T-cell (primary cell): ENCODE data around the gene PCDHB4. TPM values are rescaled to one million over a fixed set of nuclear protein-coding genes. Genes with fewer than 3 reads are reported as not detected.
"Not testable (repeated sequence)": the region's sequence is repeated elsewhere in the genome, so short reads cannot be mapped to it uniquely, and the experiment has no call there.

Experiments
- ATAC-seq, 4 experiments: fragments of 200-7000 bp in 3 of 4; fragments of 150-1000 bp in 1 of 4; cut with Tn5 transposase; replicated peaks in 1 of 4; 1 replicate in 3 of 4; 2 replicates in 1 of 4; pipeline ENCODE4 v1.10.0; 2021; ENCODE audit warnings: moderate library complexity in 3 of 4, mild to moderate bottlenecking in 2 of 4, moderate number of reproducible peaks in 1 of 4
- CTCF ChIA-PET, 2 donors: fragments of 300-600 bp; sonication (Branson Sonifier 250); formaldehyde crosslinking; loops; one replicate each; lab custom pipeline; 2022; ENCODE audit warnings: antibody characterized with exemption in 2 of 2; lab: Charles Lee
- POLR2A ChIA-PET, 2 donors: fragments of 300-600 bp; sonication (Branson Sonifier 250); formaldehyde crosslinking; loops; one replicate each; lab custom pipeline; 2022; ENCODE audit warnings: antibody characterized with exemption in 2 of 2; lab: Charles Lee
- DNase-seq, 35 experiments: peaks; one replicate each; pipeline versions ENCODE4 v3.0.0 to v3.0.0-alpha.2; 2013 to 2023
- H3K27ac ChIP-seq: one replicate; pipeline ENCODE4 v1.5.1; 2013; ENCODE audit warnings: low read length
- H3K27me3 ChIP-seq, 2 experiments: replicated peaks in 1 of 2; 1 replicate in 1 of 2; 2 replicates in 1 of 2; pipeline versions ENCODE4 v1.6.1 to v1.7.0; 2013; ENCODE audit warnings: low read length in 1 of 2, mixed read lengths in 1 of 2; ENCODE audit not compliant: control insufficient read depth in 2 of 2, insufficient read depth in 2 of 2; ENCODE audit errors: extremely low read depth in 1 of 2
- H3K36me3 ChIP-seq, 2 donors: 1 replicate in 1 of 2; 2 replicates in 1 of 2; pipeline versions ENCODE4 v1.6.1 to v1.7.0; 2013; ENCODE audit warnings: low read length in 1 of 2; ENCODE audit not compliant: control insufficient read depth in 2 of 2, insufficient read depth in 1 of 2; ENCODE audit errors: extremely low read depth in 1 of 2
- H3K4me1 ChIP-seq, 2 experiments: 1 replicate in 1 of 2; 2 replicates in 1 of 2; pipeline versions ENCODE4 v1.6.1 to v1.7.0; 2013; ENCODE audit warnings: low read length in 2 of 2, mixed read lengths in 1 of 2; ENCODE audit not compliant: insufficient read depth in 2 of 2, control insufficient read depth in 1 of 2; ENCODE audit errors: extremely low read depth in 1 of 2
- H3K4me3 ChIP-seq, 2 donors: 1 replicate in 1 of 2; 2 replicates in 1 of 2; pipeline versions ENCODE4 v1.5.1 to v1.7.0; 2013; ENCODE audit warnings: mild to moderate bottlenecking in 2 of 2, low read length in 1 of 2, moderate library complexity in 1 of 2; ENCODE audit not compliant: control insufficient read depth in 1 of 2; ENCODE audit errors: extremely low read depth in 1 of 2
- H3K9me3 ChIP-seq: 2 replicates; pipeline ENCODE4 v1.7.0; 2013
- H3K27ac Mint-ChIP-seq, 2 donors: one replicate each; pipeline ENCODE4 v1.8.0; 2020 to 2021; ENCODE audit warnings: mild to moderate bottlenecking in 2 of 2, mixed read lengths in 2 of 2
- H3K27me3 Mint-ChIP-seq, 2 donors: one replicate each; pipeline ENCODE4 v1.8.0; 2021 to 2022; ENCODE audit warnings: mixed read lengths in 2 of 2
- H3K36me3 Mint-ChIP-seq: one replicate; pipeline ENCODE4 v1.8.0; 2021; ENCODE audit warnings: mixed read lengths
- H3K4me1 Mint-ChIP-seq, 3 donors: one replicate each; pipeline ENCODE4 v1.8.0; 2020 to 2022; ENCODE audit warnings: mixed read lengths in 3 of 3, mild to moderate bottlenecking in 1 of 3
- H3K4me3 Mint-ChIP-seq, 3 donors: one replicate each; pipeline ENCODE4 v1.8.0; 2020 to 2022; ENCODE audit warnings: mild to moderate bottlenecking in 3 of 3, mixed read lengths in 3 of 3, moderate library complexity in 3 of 3
- H3K9me3 Mint-ChIP-seq, 3 donors: one replicate each; pipeline ENCODE4 v1.8.0; 2020 to 2022; ENCODE audit warnings: mixed read lengths in 3 of 3
- WGBS: methylation state at CpG from one replicate; pipeline ENCODE4 v1.1.5; 2013; ENCODE audit warnings: missing lambda C conversion rate; ENCODE audit not compliant: insufficient coverage; 5-methylcytosine and 5-hydroxymethylcytosine counted together
- total RNA-seq, 35 experiments: library from RNA in 6 of 35; stranded (reverse) in 6 of 35; fragments of 120-200 nt in 1 of 35; gene quantifications; one replicate each; pipeline versions ENCODE4 v1.2.1 to v1.2.4 and lab custom pipeline; 2013 to 2026

Gene PCDHB4
- total RNA-seq, 5 donors from 2014 or later (not counting 1 experiment from before 2014, with no cell fraction given) = not detected

GRCh38 chr5:141174291-141175104 is 52.9 kb downstream of the PCDHB4 start:
- peaks cover 26 to 27% of the 10 kb centered on the region in 2 donors for H3K27me3 Mint-ChIP-seq
- 49% methylated on average over 50 of the region's 79 CpGs for WGBS
- H3K4me3 Mint-ChIP-seq, H3K9me3 Mint-ChIP-seq, H3K36me3 Mint-ChIP-seq, H3K36me3 ChIP-seq, ATAC-seq, H3K27ac ChIP-seq, H3K4me1 Mint-ChIP-seq, CTCF ChIA-PET, H3K27ac Mint-ChIP-seq, H3K4me1 ChIP-seq, H3K4me3 ChIP-seq, POLR2A ChIA-PET, H3K9me3 ChIP-seq, DNase-seq: not testable (repeated sequence)
- H3K27me3 ChIP-seq = peaks cover 0 to 19% of the 10 kb centered on the region in 2 experiments

Other genes starting within 250 kb of the PCDHB4 start
- not detected for gene PCDHA12, start 246.5 kb upstream of the PCDHB4 start, total RNA-seq
- not detected for gene PCDHA13, start 239.7 kb upstream of the PCDHB4 start, total RNA-seq
- gene PCDHAC1, start 195.5 kb upstream of the PCDHB4 start, total RNA-seq = under 1 TPM in 1 of 5 donors, not detected in 4; 0.06 TPM
- gene PCDHAC2, start 155.3 kb upstream of the PCDHB4 start, total RNA-seq = under 1 TPM in 1 of 5 donors, not detected in 4; 0.03 TPM
- gene PCDHB1, start 70.4 kb upstream of the PCDHB4 start, total RNA-seq = not detected
- gene PCDHB2, start 27.2 kb upstream of the PCDHB4 start, total RNA-seq = 1 to 10 TPM in 1 of 5 donors, under 1 TPM in 1, not detected in 3; 0.09 to 1.4 TPM
- 1 to 10 TPM in 1 of 5 donors, not detected in 4; 1.2 TPM for gene PCDHB3, start 21.3 kb upstream of the PCDHB4 start, total RNA-seq
- under 1 TPM in 3 of 5 donors, not detected in 2; 0.09 to 0.32 (median 0.30) TPM for gene PCDHB5, start 13.4 kb downstream of the PCDHB4 start, total RNA-seq
- not detected for gene PCDHB6, start 28.2 kb downstream of the PCDHB4 start, total RNA-seq
- gene PCDHB7, start 50.8 kb downstream of the PCDHB4 start, total RNA-seq = not detected
- gene PCDHB8, start 56.0 kb downstream of the PCDHB4 start, total RNA-seq = not detected
- gene PCDHB16, start 60.6 kb downstream of the PCDHB4 start, total RNA-seq = not detected
- gene PCDHB9, start 65.3 kb downstream of the PCDHB4 start, total RNA-seq = under 1 TPM in 3 of 5 donors, not detected in 2; 0.09 to 0.26 (median 0.23) TPM
- gene PCDHB10, start 70.5 kb downstream of the PCDHB4 start, total RNA-seq = not detected
- gene PCDHB11, start 77.8 kb downstream of the PCDHB4 start, total RNA-seq = not detected
- not detected for gene PCDHB12, start 86.9 kb downstream of the PCDHB4 start, total RNA-seq
- under 1 TPM in 1 of 5 donors, not detected in 4; 0.06 TPM for gene PCDHB13, start 92.1 kb downstream of the PCDHB4 start, total RNA-seq
- gene PCDHB14, start 101.5 kb downstream of the PCDHB4 start, total RNA-seq = under 1 TPM in 1 of 5 donors, not detected in 4; 0.12 TPM
- gene PCDHB15, start 123.6 kb downstream of the PCDHB4 start, total RNA-seq = under 1 TPM in 2 of 5 donors, not detected in 3; 0.12 to 0.16 TPM
- gene SLC25A2, start 182.2 kb downstream of the PCDHB4 start, total RNA-seq = 1 to 10 TPM in 2 of 5 donors, under 1 TPM in 2, not detected in 1; 0.49 to 2.0 (median 0.97) TPM
- gene TAF7, start 199.0 kb downstream of the PCDHB4 start, total RNA-seq = 100 to 1,000 TPM in 3 of 5 donors, 10 to 100 TPM in 2; 83.7 to 103 (median 101) TPM
- gene PCDHGA1, start 208.7 kb downstream of the PCDHB4 start, total RNA-seq = under 1 TPM in 4 of 5 donors, not detected in 1; 0.16 to 0.38 (median 0.31) TPM
- under 1 TPM in 2 of 5 donors, not detected in 3; 0.13 to 0.15 TPM for gene PCDHGA2, start 216.9 kb downstream of the PCDHB4 start, total RNA-seq
- gene PCDHGA3, start 222.0 kb downstream of the PCDHB4 start, total RNA-seq = under 1 TPM in 2 of 5 donors, not detected in 3; 0.09 to 0.20 TPM
- under 1 TPM in 2 of 5 donors, not detected in 3; 0.13 to 0.19 TPM for gene PCDHGB1, start 228.3 kb downstream of the PCDHB4 start, total RNA-seq
- under 1 TPM in 4 of 5 donors, not detected in 1; 0.18 to 0.37 (median 0.28) TPM for gene PCDHGA4, start 233.2 kb downstream of the PCDHB4 start, total RNA-seq
- under 1 TPM; 0.16 to 0.62 (median 0.47) TPM for gene PCDHGB2, start 238.2 kb downstream of the PCDHB4 start, total RNA-seq
- gene PCDHGA5, start 242.3 kb downstream of the PCDHB4 start, total RNA-seq = under 1 TPM in 3 of 5 donors, not detected in 2; 0.06 to 0.43 (median 0.41) TPM
- under 1 TPM; 0.20 to 0.85 (median 0.41) TPM for gene PCDHGB3, start 248.4 kb downstream of the PCDHB4 start, total RNA-seq